WERI-Rb-1 (cell line): Measurements from ENCODE around the gene OR14I1.
"Not testable (repeated sequence)": the region's sequence is repeated elsewhere in the genome, so short reads cannot be mapped to it uniquely, and the experiment has no call there.

Experiments
- DNase-seq: peaks from one replicate; pipeline ENCODE4 v3.0.0-alpha.2; 2020
- H3K27ac ChIP-seq: fragments of 250-450 bp; sonication (Bioruptor Pico); 2 replicates; pipeline ENCODE4 v1.5.1; 2020; ENCODE audit warnings: mild to moderate bottlenecking, moderate library complexity
- H3K27me3 ChIP-seq: fragments of 250-450 bp; sonication (Bioruptor Pico); 2 replicates; pipeline ENCODE4 v1.5.1; 2021; ENCODE audit warnings: mild to moderate bottlenecking, low read depth, moderate library complexity; ENCODE audit not compliant: insufficient read depth, severe bottlenecking
- H3K36me3 ChIP-seq: fragments of 250-450 bp; sonication (Bioruptor Pico); 2 replicates; pipeline ENCODE4 v1.5.1; 2020; ENCODE audit warnings: mild to moderate bottlenecking, moderate library complexity
- H3K4me3 ChIP-seq: 2 replicates; pipeline ENCODE4 v1.5.1; 2011; ENCODE audit warnings: low read depth, mild to moderate bottlenecking, control low read depth, low read length
- H3K9me3 ChIP-seq: fragments of 250-450 bp; sonication (Bioruptor Pico); 2 replicates; pipeline ENCODE4 v1.5.1; 2021; ENCODE audit warnings: mild to moderate bottlenecking, moderate library complexity; ENCODE audit not compliant: severe bottlenecking
- CTCF ChIP-seq: IDR thresholded peaks from 2 replicates; pipeline ENCODE4 v1.5.1; 2011; ENCODE audit warnings: low read depth, mild to moderate bottlenecking, control low read depth, inconsistent platforms, low read length

The OR14I1 gene

GRCh38 chr1:248681651-248682050, 20.9 kb downstream of the OR14I1 start:
- Histone ChIP-seq H3K4me3 (no peak overlapping the region), H3K27ac (no peak overlapping the region), H3K36me3 (no peaks in the 10 kb centered on the region), H3K27me3 (peaks cover 69% of the 10 kb centered on the region), H3K9me3 (peaks cover 5% of the 10 kb centered on the region)
- peak; percentile 25 for DNase-seq
- TF ChIP-seq CTCF, result no peak

GRCh38 chr1:248670003-248670402, 32.6 kb downstream of the OR14I1 start:
- DNase-seq, result no peak
- peaks cover 5% of the 10 kb centered on the region for H3K9me3 ChIP-seq
- H3K36me3 ChIP-seq, result no peaks in the 10 kb centered on the region

GRCh38 chr1:248663453-248664328, 38.9 kb downstream of the OR14I1 start:
- DNase-seq, H3K36me3 ChIP-seq, H3K9me3 ChIP-seq, H3K4me3 ChIP-seq, H3K27ac ChIP-seq: not testable (repeated sequence)
- peaks cover 14% of the 10 kb centered on the region for H3K27me3 ChIP-seq

More at GRCh38 chr1:248670003-248670402, 32.6 kb downstream of the OR14I1 start:
- Histone ChIP-seq H3K27me3 (peaks cover 8% of the 10 kb centered on the region), H3K4me3 (no peak overlapping the region), H3K27ac (no peak overlapping the region)
- no peak for TF ChIP-seq CTCF

GRCh38 chr1:248656797-248657196, 45.8 kb downstream of the OR14I1 start:
- not testable (repeated sequence) for H3K27ac ChIP-seq, H3K27me3 ChIP-seq, DNase-seq, H3K4me3 ChIP-seq, H3K9me3 ChIP-seq, H3K36me3 ChIP-seq

- H3K4me3 ChIP-seq, DNase-seq, H3K27ac ChIP-seq, H3K27me3 ChIP-seq, H3K36me3 ChIP-seq, H3K9me3 ChIP-seq: not testable (repeated sequence)
Measured at GRCh38 chr1:248655354-248655753, 47.2 kb downstream of the OR14I1 start, which contains the start of gene OR2T27. OR2T27 (minus strand) TSS chr1:248655528; CDS start chr1:248650884, 4,644 bp downstream.
